Transverse colon (tissue), 4 donors: Measurements from ENCODE around the gene LRRC14B. TPM values are rescaled to one million over a fixed set of nuclear protein-coding genes. Genes with fewer than 3 reads are reported as not detected.

Experiments used
- DNase-seq: peaks from one replicate; pipeline ENCODE4 v3.0.0-alpha.2; 2019
- H3K27ac ChIP-seq, 4 donors: fragments of 200-600 bp; sonication (generic); 2 replicates each; pipeline ENCODE4 v1.5.1; 2016 to 2018; ENCODE audit warnings: inconsistent platforms in 4 of 4
- H3K27me3 ChIP-seq: fragments of 200-600 bp; sonication (generic); 2 replicates; pipeline ENCODE4 v1.5.1; 2017; ENCODE audit warnings: inconsistent platforms
- H3K36me3 ChIP-seq, 4 donors: fragments of 200-600 bp; sonication (generic); 2 replicates each; pipeline ENCODE4 v1.5.1; 2017 to 2019; ENCODE audit warnings: inconsistent platforms in 4 of 4
- H3K4me1 ChIP-seq, 4 donors: fragments of 200-600 bp; sonication (generic); 2 replicates each; pipeline ENCODE4 v1.5.1; 2017 to 2020; ENCODE audit warnings: inconsistent platforms in 4 of 4
- H3K4me3 ChIP-seq, 4 donors: fragments of 200-600 bp; sonication (generic); 1 replicate in 1 of 4; 2 replicates in 3 of 4; pipeline versions ENCODE4 v1.5.1 to v1.6.1; 2017 to 2019; ENCODE audit warnings: inconsistent platforms in 4 of 4
- H3K9me3 ChIP-seq, 2 donors: fragments of 200-600 bp; sonication (generic); 2 replicates each; pipeline ENCODE4 v1.5.1; 2017 to 2019; ENCODE audit warnings: inconsistent platforms in 2 of 2
- CTCF ChIP-seq, 5 experiments: fragments of 200-600 bp in 3 of 5; fragments of 450-650 bp in 2 of 5; sonication (generic) in 3 of 5; IDR thresholded peaks; 1 replicate in 2 of 5; 2 replicates in 3 of 5; pipeline ENCODE4 v1.5.1; 2016 to 2017; ENCODE audit warnings: antibody characterized with exemption in 5 of 5, inconsistent platforms in 3 of 5, mild to moderate bottlenecking in 2 of 5, moderate library complexity in 1 of 5
- EP300 ChIP-seq: sonication (generic); formaldehyde crosslinking; IDR thresholded peaks from one replicate; pipeline ENCODE4 v1.6.1; 2017; ENCODE audit warnings: antibody characterized with exemption, low read depth
- POLR2A ChIP-seq: fragments of 450-650 bp; IDR thresholded peaks from one replicate; pipeline ENCODE4 v1.6.1; 2016; ENCODE audit warnings: antibody characterized with exemption, mild to moderate bottlenecking, moderate library complexity
- POLR2AphosphoS5 ChIP-seq, 3 donors: sonication (generic); formaldehyde crosslinking; IDR thresholded peaks; one replicate each; pipeline ENCODE4 v1.6.1; 2016; ENCODE audit warnings: antibody characterized with exemption in 3 of 3
- WGBS, 2 donors: methylation state at CpG; one replicate each; pipeline ENCODE4 v1.1.5; 2018; ENCODE audit warnings: low coverage in 1 of 2; 5-methylcytosine and 5-hydroxymethylcytosine counted together
- in situ Hi-C, 4 donors: fragments of 200-750 bp; cut with MboI; loops; one replicate each; pipeline versions ENCODE4 v1.15.0 to v1.15.1; 2017; ENCODE audit warnings: low sequenced_read_pairs in 3 of 4, low pct_ligation_motif_present in 1 of 4, low pct_unique_long_range_greater_than_20kb in 1 of 4
- intact Hi-C: fragments of 100-400 bp; cut with DNase I; formaldehyde crosslinking; loops from one replicate; pipeline ENCODE4 v1.15.1; 2023; ENCODE audit warnings: low total_unique reads
- total RNA-seq, 4 donors: library from RNA; depleted of rRNA; stranded (reverse); fragments of >200 nt; gene quantifications; one replicate each; pipeline ENCODE4 v1.1.0, GENCODE V29; 2016

Gene LRRC14B
- total RNA-seq, 4 donors from 2014 or later = not detected

- TF ChIP-seq EP300 (no peak), POLR2A (no peak), POLR2AphosphoS5 (IDR thresholded peaks at IDR 0.05) (no peak), CTCF (IDR thresholded peaks at IDR 0.05) (no peak)
- Histone ChIP-seq H3K9me3 (no peaks in the 10 kb centered on the region), H3K4me3 (no peak overlapping the region), H3K27ac (no peak overlapping the region), H3K27me3 (no peaks in the 10 kb centered on the region), H3K36me3 (no peaks in the 10 kb centered on the region), H3K4me1 (no peaks in the 10 kb centered on the region)
- in situ Hi-C loops = no loop called here
- WGBS, 2 donors = 90 to 100% methylated on average over 1 to 18 of the region's 18 CpGs
- intact Hi-C loops = no loop called here
- no peak for DNase-seq
Observed at GRCh38 chr5:154826-155225, 36.5 kb upstream of the LRRC14B start.

- H3K27me3 ChIP-seq = no peaks in the 10 kb centered on the region
- in situ Hi-C loops (no loop called here), intact Hi-C loops (no loop called here)
- 83 to 94% methylated on average over 8 to 23 of the region's 23 CpGs for WGBS, 2 donors
- DNase-seq = no peak
- TF ChIP-seq POLR2A (no peak), CTCF (IDR thresholded peaks at IDR 0.05) (no peak)
- no peaks in the 10 kb centered on the region for H3K4me1 ChIP-seq
- H3K36me3 ChIP-seq = no peaks in the 10 kb centered on the region
- no peaks in the 10 kb centered on the region for H3K9me3 ChIP-seq
- H3K4me3 ChIP-seq = no peak overlapping the region
- H3K27ac ChIP-seq = no peak overlapping the region
Observed at GRCh38 chr5:155651-156410, 35.5 kb upstream of the LRRC14B start.

GRCh38 chr5:156411-157072, 34.8 kb upstream of the LRRC14B start:
- in situ Hi-C loops = no loop called here
- Histone ChIP-seq H3K4me1 (no peaks in the 10 kb centered on the region), H3K27ac (no peak overlapping the region), H3K27me3 (no peaks in the 10 kb centered on the region), H3K36me3 (no peaks in the 10 kb centered on the region), H3K4me3 (no peak overlapping the region), H3K9me3 (no peaks in the 10 kb centered on the region)
- DNase-seq = no peak
- intact Hi-C loops = no loop called here
- no peak for TF ChIP-seq POLR2A
- TF ChIP-seq CTCF (IDR thresholded peaks at IDR 0.05) = no peak
- TF ChIP-seq POLR2AphosphoS5 (IDR thresholded peaks at IDR 0.05) = no peak
- TF ChIP-seq EP300 = no peak
- WGBS, 2 donors = 80 to 84% methylated on average over 1 to 17 of the region's 17 CpGs

GRCh38 chr5:157126-157715, 34.1 kb upstream of the LRRC14B start:
- Histone ChIP-seq H3K4me3 (no peak overlapping the region), H3K27me3 (no peaks in the 10 kb centered on the region), H3K27ac (no peak overlapping the region), H3K4me1 (no peaks in the 10 kb centered on the region), H3K9me3 (no peaks in the 10 kb centered on the region), H3K36me3 (no peaks in the 10 kb centered on the region)
- WGBS, 2 donors = 86 to 90% methylated on average over 6 to 12 of the region's 12 CpGs
- TF ChIP-seq POLR2AphosphoS5 (IDR thresholded peaks at IDR 0.05) (no peak), CTCF (IDR thresholded peaks at IDR 0.05) (no peak), POLR2A (no peak), EP300 (no peak)
- intact Hi-C loops = no loop called here
- in situ Hi-C loops = no loop called here
- no peak for DNase-seq
